Effector memory CD4-positive, alpha-beta T cell (primary cell): ENCODE measurements around the gene TCEAL7.
"Not testable (repeated sequence)": the region's sequence is repeated elsewhere in the genome, so short reads cannot be mapped to it uniquely, and the experiment has no call there.

Experiments used
- DNase-seq, 3 donors: peaks; one replicate each; pipeline ENCODE4 v3.0.0-alpha.2; 2020
- H3K27ac ChIP-seq: 2 replicates; pipeline ENCODE4 v1.7.0; 2013; ENCODE audit warnings: mild to moderate bottlenecking, low read length, moderate library complexity; ENCODE audit not compliant: insufficient read depth, poor library complexity, severe bottlenecking
- H3K27me3 ChIP-seq: replicated peaks from 2 replicates; pipeline ENCODE4 v1.7.0; 2013; ENCODE audit warnings: mild to moderate bottlenecking, low read length; ENCODE audit not compliant: insufficient read depth, control insufficient read depth, poor library complexity, severe bottlenecking
- H3K36me3 ChIP-seq: 2 replicates; pipeline ENCODE4 v1.7.0; 2013; ENCODE audit warnings: mild to moderate bottlenecking, low read length, moderate library complexity; ENCODE audit not compliant: control insufficient read depth, insufficient read depth
- H3K4me1 ChIP-seq: 2 replicates; pipeline ENCODE4 v1.7.0; 2013; ENCODE audit warnings: low read length, mild to moderate bottlenecking; ENCODE audit not compliant: control insufficient read depth, insufficient read depth, poor library complexity, severe bottlenecking
- H3K4me3 ChIP-seq: 2 replicates; pipeline ENCODE4 v1.7.0; 2013; ENCODE audit warnings: low read length, low read depth, mild to moderate bottlenecking; ENCODE audit not compliant: insufficient read depth, poor library complexity, severe bottlenecking
- H3K9me3 ChIP-seq: 2 replicates; pipeline ENCODE4 v1.7.0; 2013; ENCODE audit warnings: mild to moderate bottlenecking, low read length, moderate library complexity; ENCODE audit not compliant: control insufficient read depth

Gene TCEAL7

GRCh38 chrX:103343105-103343504 is 13.1 kb downstream of the TCEAL7 start:
- peak in 1 of 3 donors; percentile 1 for DNase-seq
- H3K9me3 ChIP-seq, result no peaks in the 10 kb centered on the region
- H3K36me3 ChIP-seq, result no peaks in the 10 kb centered on the region
- H3K4me3 ChIP-seq, result no peak overlapping the region
- no peaks in the 10 kb centered on the region for H3K27me3 ChIP-seq
- H3K4me1 ChIP-seq, result no peaks in the 10 kb centered on the region
- H3K27ac ChIP-seq, result no peak overlapping the region

- no peak for DNase-seq
- Histone ChIP-seq H3K4me3 (no peak overlapping the region), H3K9me3 (no peaks in the 10 kb centered on the region), H3K27me3 (no peaks in the 10 kb centered on the region), H3K27ac (no peak overlapping the region), H3K4me1 (no peaks in the 10 kb centered on the region), H3K36me3 (no peaks in the 10 kb centered on the region)
Measured at GRCh38 chrX:103344606-103345005, 14.6 kb downstream of the TCEAL7 start.

GRCh38 chrX:103347682-103348397 is 17.8 kb downstream of the TCEAL7 start:
- DNase-seq, result no peak
- no peaks in the 10 kb centered on the region for H3K27me3 ChIP-seq
- no peaks in the 10 kb centered on the region for H3K36me3 ChIP-seq
- H3K27ac ChIP-seq, result no peak overlapping the region
- H3K4me1 ChIP-seq, result no peaks in the 10 kb centered on the region
- no peak overlapping the region for H3K4me3 ChIP-seq
- H3K9me3 ChIP-seq, result no peaks in the 10 kb centered on the region

- peaks cover 6% of the 10 kb centered on the region for H3K27me3 ChIP-seq
- H3K4me3 ChIP-seq, result peak within 1 kb of the TSS; percentile 48
- no peak within 1 kb of the TSS for H3K27ac ChIP-seq
- no peaks in the 10 kb centered on the region for H3K36me3 ChIP-seq
- no peaks in the 10 kb centered on the region for H3K4me1 ChIP-seq
- DNase-seq, result no peak
- no peaks in the 10 kb centered on the region for H3K9me3 ChIP-seq
Measured at GRCh38 chrX:103356130-103356798, 26.2 kb downstream of the TCEAL7 start, which contains the start of gene TCEAL9. TCEAL9 (plus strand) TSS chrX:103356506; CDS start chrX:103357685, 1,179 bp downstream.

GRCh38 chrX:103356858-103357257 is 26.8 kb downstream of the TCEAL7 start:
- no peak overlapping the region for H3K27ac ChIP-seq
- no peak for DNase-seq

GRCh38 chrX:103357871-103358270 is 27.8 kb downstream of the TCEAL7 start:
- Histone ChIP-seq H3K4me1 (no peaks in the 10 kb centered on the region), H3K27me3 (peaks cover 6% of the 10 kb centered on the region), H3K36me3 (no peaks in the 10 kb centered on the region), H3K4me3 (no peak overlapping the region), H3K27ac (no peak overlapping the region), H3K9me3 (no peaks in the 10 kb centered on the region)
- DNase-seq, result no peak

More at GRCh38 chrX:103356858-103357257, 26.8 kb downstream of the TCEAL7 start:
- H3K4me3 ChIP-seq, result peak overlapping the region; percentile 48
- peaks cover 6% of the 10 kb centered on the region for H3K27me3 ChIP-seq
- no peaks in the 10 kb centered on the region for H3K4me1 ChIP-seq
- no peaks in the 10 kb centered on the region for H3K36me3 ChIP-seq
- no peaks in the 10 kb centered on the region for H3K9me3 ChIP-seq

- not testable (repeated sequence) for H3K27ac ChIP-seq, H3K9me3 ChIP-seq, H3K4me1 ChIP-seq, H3K4me3 ChIP-seq, H3K27me3 ChIP-seq, DNase-seq, H3K36me3 ChIP-seq
Measured at GRCh38 chrX:103359605-103360004, 29.6 kb downstream of the TCEAL7 start.

- Histone ChIP-seq H3K27me3 (peaks cover 6% of the 10 kb centered on the region), H3K4me3 (no peak overlapping the region), H3K4me1 (no peaks in the 10 kb centered on the region), H3K36me3 (no peaks in the 10 kb centered on the region), H3K27ac (no peak overlapping the region), H3K9me3 (no peaks in the 10 kb centered on the region)
- no peak for DNase-seq
Measured at GRCh38 chrX:103360092-103360491, 30.1 kb downstream of the TCEAL7 start.

GRCh38 chrX:103360916-103361315 is 30.9 kb downstream of the TCEAL7 start:
- Histone ChIP-seq H3K4me3 (no peak overlapping the region), H3K27ac (no peak overlapping the region), H3K27me3 (peaks cover 6% of the 10 kb centered on the region), H3K9me3 (no peaks in the 10 kb centered on the region), H3K4me1 (no peaks in the 10 kb centered on the region), H3K36me3 (no peaks in the 10 kb centered on the region)
- DNase-seq, result no peak

GRCh38 chrX:103361798-103362197 is 31.8 kb downstream of the TCEAL7 start:
- DNase-seq, result no peak
- no peaks in the 10 kb centered on the region for H3K4me1 ChIP-seq

More at GRCh38 chrX:103361798-103362197, 31.8 kb downstream of the TCEAL7 start:
- H3K9me3 ChIP-seq, result no peaks in the 10 kb centered on the region
- H3K4me3 ChIP-seq, result no peak overlapping the region
- no peaks in the 10 kb centered on the region for H3K27me3 ChIP-seq
- no peak overlapping the region for H3K27ac ChIP-seq
- H3K36me3 ChIP-seq, result no peaks in the 10 kb centered on the region
